HepG2 (cell line): ENCODE measurements around the gene HILPDA. TPM values are rescaled to one million over a fixed set of nuclear protein-coding genes. Genes with fewer than 3 reads are reported as not detected.

Experiments
- ATAC-seq: fragments of 200-7000 bp; cut with Tn5 transposase; 3 replicates; pipeline ENCODE4 v1.9.1; 2020; ENCODE audit warnings: mild to moderate bottlenecking, moderate library complexity
- BruUV-seq: library from RNA; stranded (reverse); fragments of 400-500 nt; replicated peaks from 2 replicates; lab custom pipeline; 2021; lab: Mats Ljungman, UMichigan
- CTCF ChIA-PET: fragments of 300-600 bp; formaldehyde crosslinking; extraction: SDS; loops from one replicate; lab custom pipeline; 2021; ENCODE audit warnings: low total read pairs, inconsistent platforms, low intra/inter-chr PET ratio; lab: Yijun Ruan, JAX
- POLR2A ChIA-PET: fragments of 350-600 bp; sonication (Branson Sonifier 250); formaldehyde crosslinking; loops from one replicate; lab custom pipeline; 2020; ENCODE audit warnings: antibody characterized with exemption, inconsistent platforms; lab: Yijun Ruan, JAX
- DNase-seq: peaks from one replicate; pipeline ENCODE4 v3.0.0-alpha.2; 2015; ENCODE audit warnings: low spot score
- FAIRE-seq: peaks from 3 replicates; lab custom pipeline; 2011; peaks lifted over from hg19 to GRCh38; lab: Jason Lieb, UNC
- H2AFZ ChIP-seq: one replicate; pipeline ENCODE4 v1.6.1; 2011; ENCODE audit warnings: low read length, inconsistent platforms
- H3K27ac ChIP-seq: fragments of 300-600 bp; 3 replicates; pipeline ENCODE4 v1.8.0; 2011; ENCODE audit warnings: mixed run types, mild to moderate bottlenecking, mixed read lengths, low read length, inconsistent platforms; ENCODE audit not compliant: insufficient read depth; ENCODE audit errors: extremely low read length
- H3K27me3 ChIP-seq, 2 experiments: fragments of 200-600 bp in 1 of 2; 2 replicates in 1 of 2; 3 replicates in 1 of 2; pipeline versions ENCODE4 v1.6.0 to v1.8.0; 2011; ENCODE audit warnings: low read length in 2 of 2, mild to moderate bottlenecking in 2 of 2, moderate library complexity in 2 of 2, inconsistent platforms in 1 of 2; ENCODE audit not compliant: insufficient read depth in 2 of 2, control insufficient read depth in 1 of 2
- H3K36me3 ChIP-seq, 2 experiments: fragments of 200-600 bp in 1 of 2; replicated peaks in 1 of 2; 2 replicates in 1 of 2; 3 replicates in 1 of 2; pipeline versions ENCODE4 v1.5.1 to v1.8.0; 2011; ENCODE audit warnings: low read length in 2 of 2, inconsistent platforms in 1 of 2; ENCODE audit not compliant: insufficient read depth in 2 of 2, control insufficient read depth in 1 of 2
- H3K4me1 ChIP-seq: 2 replicates; pipeline ENCODE4 v1.5.1; 2012; ENCODE audit warnings: low read length, inconsistent platforms; ENCODE audit not compliant: insufficient read depth
- H3K4me2 ChIP-seq: 2 replicates; pipeline ENCODE4 v1.6.0; 2011; ENCODE audit warnings: low read depth, low read length, inconsistent platforms
- H3K4me3 ChIP-seq, 3 experiments: fragments of 200-600 bp in 1 of 3; sonication (generic), shearing (Covaris generic) in 1 of 3; replicated peaks in 1 of 3; 2 replicates each; pipeline ENCODE4 v1.5.1; 2011 to 2016; ENCODE audit warnings: low read length in 3 of 3, inconsistent platforms in 2 of 3, low read depth in 2 of 3, mild to moderate bottlenecking in 2 of 3, control low read depth in 1 of 3, mixed read lengths in 1 of 3; ENCODE audit not compliant: insufficient read depth in 1 of 3
- H3K79me2 ChIP-seq: one replicate; pipeline ENCODE4 v1.6.1; 2011; ENCODE audit warnings: low read length, inconsistent platforms; ENCODE audit not compliant: insufficient read depth
- H3K9ac ChIP-seq: 2 replicates; pipeline ENCODE4 v1.6.0; 2011; ENCODE audit warnings: mild to moderate bottlenecking, low read depth, low read length, inconsistent platforms; ENCODE audit not compliant: insufficient read depth
- H3K9me3 ChIP-seq: 2 replicates; pipeline ENCODE4 v1.5.1; 2012; ENCODE audit warnings: mild to moderate bottlenecking, low read length
- H4K20me1 ChIP-seq: 2 replicates; pipeline ENCODE4 v1.6.0; 2011; ENCODE audit warnings: inconsistent platforms, mild to moderate bottlenecking, low read length, moderate library complexity; ENCODE audit not compliant: insufficient read depth
- POGK ChIP-seq: sonication (generic); formaldehyde crosslinking; conservative IDR thresholded peaks from 2 replicates; pipeline ENCODE4 v1.8.0; 2022; ENCODE audit warnings: mild to moderate bottlenecking, moderate library complexity, missing genetic modification reagents
- UBTF ChIP-seq: sonication (generic); formaldehyde crosslinking; IDR thresholded peaks from 2 replicates; pipeline ENCODE4 v1.4.0; 2020; ENCODE audit warnings: mild to moderate bottlenecking, missing genetic modification reagents
- ZNF451 ChIP-seq: sonication (generic); formaldehyde crosslinking; IDR thresholded peaks from 2 replicates; pipeline ENCODE4 v1.5.0; 2020; ENCODE audit warnings: mild to moderate bottlenecking, missing genetic modification reagents
- WGBS: methylation state at CpG from one replicate; pipeline ENCODE4 v1.1.6; 2017; ENCODE audit warnings: low lambda C conversion rate; 5-methylcytosine and 5-hydroxymethylcytosine counted together
- in situ Hi-C: cut with HindIII; loops from 2 replicates; pipeline ENCODE4 v1.10.0; 2017; ENCODE audit warnings: low pct_unique_long_range_greater_than_20kb; ENCODE audit not compliant: extremely low pct_ligation_motif_present
- intact Hi-C: fragments of 100-400 bp; cut with micrococcal nuclease; formaldehyde crosslinking; loops from one replicate; pipeline ENCODE4 v1.10.0; 2022; ENCODE audit not compliant: unreplicated experiment
- polyA plus RNA-seq, 8 experiments: library from polyadenylated mRNA; depleted of rRNA in 3 of 8; stranded (reverse) in 7 of 8; unstranded in 1 of 8; fragments of >200 nt; fragmentation: Illumina TruSeq in 4 of 8; extraction: Trizol in 4 of 8; gene quantifications; 2 replicates each; pipeline versions ENCODE4 v1.2.1 to v1.2.3, GENCODE V29; 2011 to 2016; ENCODE audit warnings: low read depth in 4 of 8, missing spikeins in 1 of 8, mixed read lengths in 1 of 8; ENCODE audit not compliant: insufficient read depth in 1 of 8
- total RNA-seq, 5 experiments: library from RNA; depleted of rRNA; stranded (reverse); fragments of >200 nt; fragmentation: Illumina TruSeq; extraction: Trizol; gene quantifications; 2 replicates each; pipeline ENCODE4 v1.2.3, GENCODE V29; 2016; ENCODE audit warnings: low read depth in 1 of 5

HILPDA gene
- total and polyA plus RNA-seq, 2 of the 13 experiments (the other 11 are each of a cell fraction or from before 2014, with no cell fraction given): 11.1 to 44.0 TPM

- TF ChIP-seq UBTF: peak; percentile 94
Measured at GRCh38 chr7:128409596-128410450, 45.9 kb upstream of the HILPDA start, which contains the start of gene IMPDH1 (continued).

- in situ Hi-C loops: no loop called here
- H3K9ac ChIP-seq: peak overlapping the region; percentile 44; the same call in 1 of the 2 replicates
- peak overlapping the region; percentile 70 for H2AFZ ChIP-seq
- H3K27me3 ChIP-seq: peaks cover 2 to 24% of the 10 kb centered on the region in 2 experiments; a peak in 2 of 5 replicates
- POLR2A ChIA-PET: interaction anchor here (0.7 kb wide), 1 partner anchor 45 kb away, joined by 3 read pairs; no protein-coding TSS in a partner anchor
- no peaks in the 10 kb centered on the region for H4K20me1 ChIP-seq
- intact Hi-C loops: no loop called here
- peak overlapping the region; percentile 100 for H3K4me2 ChIP-seq
- TF ChIP-seq ZNF451 (CRISPR knock-in tag): no peak
- 0 out of 2 replicates have a peak, but pooled peaks have one; percentile 5 for TF ChIP-seq POGK (CRISPR knock-in tag)
- TF ChIP-seq, all 625 proteins: peak for 1
- Histone ChIP-seq H3K4me3 (peak overlapping the region; percentile 57 to 75 (median 67)), H3K79me2 (no peaks in the 10 kb centered on the region), H3K27ac (no peak overlapping the region), H3K4me1 (peaks cover 40% of the 10 kb centered on the region), H3K9me3 (no peaks in the 10 kb centered on the region), H3K36me3 (no peaks in the 10 kb centered on the region)
- no peak for DNase-seq
- no peak for ATAC-seq
- WGBS: 4% methylated on average over 6 of the region's 6 CpGs
- FAIRE-seq: no peak
- no TSS peak for BruUV-seq
- CTCF ChIA-PET: no interaction called here
Measured at GRCh38 chr7:128410451-128410753, 45.3 kb upstream of the HILPDA start.
